ENCODE data around the gene PRKCQ. TPM values are rescaled to one million over a fixed set of nuclear protein-coding genes. Genes with fewer than 3 reads are reported as not detected.

Gene PRKCQ
- total RNA-seq, 1 experiment from 2014 or later = 0.73 TPM

DNA sequence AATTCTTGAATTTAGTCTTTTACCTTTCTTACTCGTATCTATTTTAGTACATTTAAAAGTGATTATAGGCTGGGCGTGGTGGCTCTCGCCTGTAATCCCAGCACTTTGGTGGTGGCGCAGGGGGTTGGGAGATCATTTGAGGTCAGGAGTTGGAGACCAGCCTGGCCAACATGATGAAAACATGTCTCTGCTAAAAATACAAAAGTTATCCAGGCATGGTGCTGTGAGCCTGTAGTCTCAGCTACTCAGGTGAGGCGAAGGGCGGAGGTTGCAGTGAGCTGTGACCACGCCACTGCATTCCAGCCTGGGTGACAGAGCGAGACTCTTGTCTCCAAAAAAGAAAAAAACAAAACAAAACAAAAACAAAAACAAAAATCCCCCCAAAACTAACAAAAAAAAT lies 12.2 kb downstream of the PRKCQ start:
- intact Hi-C loops (cut with micrococcal nuclease; ENCODE audit: unreplicated experiment) = no loop called here

DNA sequence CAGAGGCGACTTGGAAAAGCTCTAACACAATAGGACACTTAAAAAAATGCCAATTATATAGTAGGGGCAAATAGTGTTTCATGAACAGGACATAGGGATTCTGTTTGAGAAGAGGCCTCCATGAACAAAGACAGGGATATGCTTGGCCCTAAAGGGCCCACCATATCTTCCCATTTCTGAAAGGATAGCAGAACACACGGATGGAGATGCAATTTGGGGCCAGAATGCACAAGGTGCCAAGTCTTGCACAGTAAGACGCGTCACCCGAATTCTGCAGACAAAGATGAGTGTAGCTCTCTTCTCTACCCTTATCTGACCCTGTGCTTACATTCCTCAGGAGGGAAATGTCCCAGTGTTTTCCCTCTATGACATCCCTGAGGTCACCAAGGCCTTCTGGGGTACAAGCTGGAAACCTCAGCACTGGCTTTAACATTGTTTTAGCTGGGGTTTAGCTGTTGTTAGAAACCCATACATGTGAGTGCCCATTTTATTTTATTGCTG lies 12.8 kb downstream of the PRKCQ start:
- CTCF ChIA-PET = no interaction called here
- Mint-ChIP-seq H3K36me3 (ENCODE audit: insufficient read depth, unreplicated experiment) (no peaks in the 10 kb centered on the region), H3K27me3 (ENCODE audit: unreplicated experiment) (peaks cover 80% of the 10 kb centered on the region), H3K4me3 (ENCODE audit: low read depth, unreplicated experiment) (no peak overlapping the region), H3K4me1 (ENCODE audit: low read depth, unreplicated experiment) (no peaks in the 10 kb centered on the region), H3K9me3 (ENCODE audit: low read depth, unreplicated experiment) (no peaks in the 10 kb centered on the region), H3K27ac (ENCODE audit: unreplicated experiment) (no peak overlapping the region)
- intact Hi-C loops (cut with micrococcal nuclease; ENCODE audit: unreplicated experiment) = no loop called here
- no peak for DNase-seq
- no TSS peak for BruUV-seq (replicated peaks)
- TF ChIP-seq, protein P1, sequence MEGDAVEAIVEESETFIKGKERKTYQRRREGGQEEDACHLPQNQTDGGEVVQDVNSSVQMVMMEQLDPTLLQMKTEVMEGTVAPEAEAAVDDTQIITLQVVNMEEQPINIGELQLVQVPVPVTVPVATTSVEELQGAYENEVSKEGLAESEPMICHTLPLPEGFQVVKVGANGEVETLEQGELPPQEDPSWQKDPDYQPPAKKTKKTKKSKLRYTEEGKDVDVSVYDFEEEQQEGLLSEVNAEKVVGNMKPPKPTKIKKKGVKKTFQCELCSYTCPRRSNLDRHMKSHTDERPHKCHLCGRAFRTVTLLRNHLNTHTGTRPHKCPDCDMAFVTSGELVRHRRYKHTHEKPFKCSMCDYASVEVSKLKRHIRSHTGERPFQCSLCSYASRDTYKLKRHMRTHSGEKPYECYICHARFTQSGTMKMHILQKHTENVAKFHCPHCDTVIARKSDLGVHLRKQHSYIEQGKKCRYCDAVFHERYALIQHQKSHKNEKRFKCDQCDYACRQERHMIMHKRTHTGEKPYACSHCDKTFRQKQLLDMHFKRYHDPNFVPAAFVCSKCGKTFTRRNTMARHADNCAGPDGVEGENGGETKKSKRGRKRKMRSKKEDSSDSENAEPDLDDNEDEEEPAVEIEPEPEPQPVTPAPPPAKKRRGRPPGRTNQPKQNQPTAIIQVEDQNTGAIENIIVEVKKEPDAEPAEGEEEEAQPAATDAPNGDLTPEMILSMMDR (IDR thresholded peaks at IDR 0.05; ENCODE audit: unreplicated experiment) = no peak

More for the DNA sequence above, 12.2 kb downstream of the PRKCQ start:
- Mint-ChIP-seq H3K27me3 (ENCODE audit: unreplicated experiment) (peaks cover 80% of the 10 kb centered on the region), H3K4me1 (ENCODE audit: low read depth, unreplicated experiment) (no peaks in the 10 kb centered on the region), H3K9me3 (ENCODE audit: low read depth, unreplicated experiment) (no peaks in the 10 kb centered on the region), H3K36me3 (ENCODE audit: insufficient read depth, unreplicated experiment) (no peaks in the 10 kb centered on the region), H3K4me3 (ENCODE audit: low read depth, unreplicated experiment) (no peak overlapping the region), H3K27ac (ENCODE audit: unreplicated experiment) (no peak overlapping the region)
- no TSS peak for BruUV-seq (replicated peaks)
- TF ChIP-seq, protein P1 (IDR thresholded peaks at IDR 0.05; ENCODE audit: unreplicated experiment) = no peak
- CTCF ChIA-PET = no interaction called here
- DNase-seq = no peak

DNA sequence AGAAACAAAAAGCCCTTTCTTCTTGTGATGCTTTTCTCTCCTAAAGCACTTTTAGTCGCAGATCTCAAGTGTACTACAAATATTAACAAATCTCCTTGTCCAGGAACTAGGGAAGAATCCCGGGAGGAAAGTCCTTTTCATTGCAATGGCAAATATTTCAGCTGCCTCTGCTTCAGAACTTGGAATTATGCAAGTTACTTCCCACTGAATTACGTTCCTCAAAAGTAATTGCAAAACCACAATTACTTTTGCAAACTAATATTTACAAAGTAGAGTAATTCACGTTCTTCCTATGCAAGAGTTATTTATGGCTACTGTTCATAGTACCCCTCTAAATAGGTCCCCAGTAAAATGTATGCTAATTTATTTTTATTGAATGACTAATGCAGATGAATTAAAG lies 14.5 kb downstream of the PRKCQ start:
- TF ChIP-seq, protein P1 (IDR thresholded peaks at IDR 0.05; ENCODE audit: unreplicated experiment) = no peak
- CTCF ChIA-PET = no interaction called here
- BruUV-seq (replicated peaks) = no TSS peak
- no peaks in the 10 kb centered on the region for H3K4me1 Mint-ChIP-seq (ENCODE audit: low read depth, unreplicated experiment)
- no peaks in the 10 kb centered on the region for H3K36me3 Mint-ChIP-seq (ENCODE audit: insufficient read depth, unreplicated experiment)
- intact Hi-C loops (cut with micrococcal nuclease; ENCODE audit: unreplicated experiment) = no loop called here
- H3K27ac Mint-ChIP-seq (ENCODE audit: unreplicated experiment) = no peak overlapping the region
- DNase-seq = no peak
- no peak overlapping the region for H3K4me3 Mint-ChIP-seq (ENCODE audit: low read depth, unreplicated experiment)
- peaks cover 78% of the 10 kb centered on the region for H3K27me3 Mint-ChIP-seq (ENCODE audit: unreplicated experiment)
- no peaks in the 10 kb centered on the region for H3K9me3 Mint-ChIP-seq (ENCODE audit: low read depth, unreplicated experiment)

DNA sequence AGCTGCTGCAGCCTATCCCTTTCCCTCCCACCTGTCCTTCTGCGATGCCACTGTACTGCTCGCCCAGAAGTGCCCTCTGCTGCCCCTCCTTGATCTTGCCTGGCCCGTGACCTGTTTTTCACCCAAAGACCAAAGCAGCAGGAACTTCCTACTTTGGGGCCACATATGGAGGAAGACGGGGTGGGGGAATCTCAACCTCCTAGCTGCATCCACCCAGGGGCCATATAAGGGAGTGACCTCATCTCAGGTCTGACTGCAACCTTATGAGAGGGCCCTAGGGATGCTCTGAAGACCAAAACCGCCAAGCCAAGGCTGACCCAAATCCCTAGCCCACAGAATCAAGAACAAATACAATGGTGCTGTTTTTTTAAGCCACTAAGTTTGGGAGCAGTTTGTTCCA lies 15.7 kb downstream of the PRKCQ start:
- CTCF ChIA-PET = no interaction called here
- TF ChIP-seq, protein P1 (IDR thresholded peaks at IDR 0.05; ENCODE audit: unreplicated experiment) = no peak
- no peak for DNase-seq
- Mint-ChIP-seq H3K4me3 (ENCODE audit: low read depth, unreplicated experiment) (no peak overlapping the region), H3K4me1 (ENCODE audit: low read depth, unreplicated experiment) (no peaks in the 10 kb centered on the region), H3K27ac (ENCODE audit: unreplicated experiment) (no peak overlapping the region), H3K9me3 (ENCODE audit: low read depth, unreplicated experiment) (no peaks in the 10 kb centered on the region), H3K27me3 (ENCODE audit: unreplicated experiment) (peaks cover 77% of the 10 kb centered on the region), H3K36me3 (ENCODE audit: insufficient read depth, unreplicated experiment) (no peaks in the 10 kb centered on the region)
- intact Hi-C loops (cut with micrococcal nuclease; ENCODE audit: unreplicated experiment) = no loop called here
- no TSS peak for BruUV-seq (replicated peaks)

Measured in Calu3 (cell line).